MG63 (cell line): ENCODE results near the gene PLB1. TPM values are rescaled to one million over a fixed set of nuclear protein-coding genes. Genes with fewer than 3 reads are reported as not detected.

Experiments used
- DNase-seq: peaks from one replicate; pipeline ENCODE4 v3.0.0-alpha.2; 2020
- H3K27me3 ChIP-seq: fragments of 250-450 bp; sonication (Bioruptor Pico); 2 replicates; pipeline ENCODE4 v1.5.1; 2020; ENCODE audit warnings: mild to moderate bottlenecking, moderate library complexity
- H3K36me3 ChIP-seq: fragments of 250-450 bp; sonication (Bioruptor Pico); 2 replicates; pipeline ENCODE4 v1.5.1; 2020; ENCODE audit warnings: mild to moderate bottlenecking, moderate library complexity
- H3K4me3 ChIP-seq: fragments of 250-450 bp; sonication (Bioruptor Pico); 2 replicates; pipeline ENCODE4 v1.5.1; 2020; ENCODE audit warnings: mild to moderate bottlenecking, moderate library complexity
- H3K9me3 ChIP-seq: fragments of 250-450 bp; sonication (Bioruptor Pico); 2 replicates; pipeline ENCODE4 v1.5.1; 2020; ENCODE audit warnings: mild to moderate bottlenecking, moderate library complexity
- total RNA-seq: library from RNA; depleted of rRNA; stranded (reverse); fragments of >200 nt; shearing (Covaris generic); gene quantifications from 2 replicates; pipeline ENCODE4 v1.2.3, GENCODE V29; 2014; ENCODE audit warnings: low replicate concordance; rRNA removed

PLB1 gene, protein sequence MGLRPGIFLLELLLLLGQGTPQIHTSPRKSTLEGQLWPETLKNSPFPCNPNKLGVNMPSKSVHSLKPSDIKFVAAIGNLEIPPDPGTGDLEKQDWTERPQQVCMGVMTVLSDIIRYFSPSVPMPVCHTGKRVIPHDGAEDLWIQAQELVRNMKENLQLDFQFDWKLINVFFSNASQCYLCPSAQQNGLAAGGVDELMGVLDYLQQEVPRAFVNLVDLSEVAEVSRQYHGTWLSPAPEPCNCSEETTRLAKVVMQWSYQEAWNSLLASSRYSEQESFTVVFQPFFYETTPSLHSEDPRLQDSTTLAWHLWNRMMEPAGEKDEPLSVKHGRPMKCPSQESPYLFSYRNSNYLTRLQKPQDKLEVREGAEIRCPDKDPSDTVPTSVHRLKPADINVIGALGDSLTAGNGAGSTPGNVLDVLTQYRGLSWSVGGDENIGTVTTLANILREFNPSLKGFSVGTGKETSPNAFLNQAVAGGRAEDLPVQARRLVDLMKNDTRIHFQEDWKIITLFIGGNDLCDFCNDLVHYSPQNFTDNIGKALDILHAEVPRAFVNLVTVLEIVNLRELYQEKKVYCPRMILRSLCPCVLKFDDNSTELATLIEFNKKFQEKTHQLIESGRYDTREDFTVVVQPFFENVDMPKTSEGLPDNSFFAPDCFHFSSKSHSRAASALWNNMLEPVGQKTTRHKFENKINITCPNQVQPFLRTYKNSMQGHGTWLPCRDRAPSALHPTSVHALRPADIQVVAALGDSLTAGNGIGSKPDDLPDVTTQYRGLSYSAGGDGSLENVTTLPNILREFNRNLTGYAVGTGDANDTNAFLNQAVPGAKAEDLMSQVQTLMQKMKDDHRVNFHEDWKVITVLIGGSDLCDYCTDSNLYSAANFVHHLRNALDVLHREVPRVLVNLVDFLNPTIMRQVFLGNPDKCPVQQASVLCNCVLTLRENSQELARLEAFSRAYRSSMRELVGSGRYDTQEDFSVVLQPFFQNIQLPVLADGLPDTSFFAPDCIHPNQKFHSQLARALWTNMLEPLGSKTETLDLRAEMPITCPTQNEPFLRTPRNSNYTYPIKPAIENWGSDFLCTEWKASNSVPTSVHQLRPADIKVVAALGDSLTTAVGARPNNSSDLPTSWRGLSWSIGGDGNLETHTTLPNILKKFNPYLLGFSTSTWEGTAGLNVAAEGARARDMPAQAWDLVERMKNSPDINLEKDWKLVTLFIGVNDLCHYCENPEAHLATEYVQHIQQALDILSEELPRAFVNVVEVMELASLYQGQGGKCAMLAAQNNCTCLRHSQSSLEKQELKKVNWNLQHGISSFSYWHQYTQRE (N-terminal part only)
- not detected in 2 replicates for total RNA-seq

DNA sequence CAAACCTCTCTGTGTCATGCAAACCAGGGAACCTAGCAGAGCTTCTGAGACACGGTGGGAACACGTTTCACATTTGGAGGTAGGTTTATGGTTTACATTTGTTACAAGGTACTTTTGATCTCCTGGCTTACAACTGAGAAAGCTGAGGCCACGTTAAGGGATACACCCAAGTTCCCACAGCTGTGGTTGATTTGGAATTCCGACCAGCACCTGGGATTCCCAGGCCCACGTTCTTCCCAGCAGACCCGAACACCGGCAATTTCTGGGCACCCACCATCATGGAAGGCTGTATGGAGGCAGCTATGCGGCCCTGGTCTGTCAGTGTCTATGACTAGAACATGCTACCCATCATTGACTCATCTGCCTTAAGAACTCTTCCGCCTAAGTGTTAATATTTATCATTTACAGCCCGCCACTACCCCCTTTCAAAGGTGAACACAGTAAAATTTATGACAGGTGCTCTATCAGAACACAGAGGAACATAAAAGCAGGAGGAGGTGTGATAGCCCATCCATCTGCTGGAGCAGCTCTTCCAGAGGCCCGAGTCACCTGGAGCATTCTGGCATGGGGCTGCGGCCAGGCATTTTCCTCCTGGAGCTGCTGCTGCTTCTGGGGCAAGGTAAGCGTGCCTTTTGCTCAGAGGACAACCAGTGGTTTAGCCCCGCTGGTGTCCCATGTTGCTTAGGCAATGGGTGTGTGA is at the start of gene PLB1:
PLB1 (plus strand) TSS at position 510 of the 700 bp plus-strand sequence; CDS start at position 565, 55 bp downstream.
- no peaks in the 10 kb centered on the region for H3K36me3 ChIP-seq
- no peak for DNase-seq
- H3K27me3 ChIP-seq, result no peaks in the 10 kb centered on the region
- no peak within 1 kb of the TSS for H3K4me3 ChIP-seq
- H3K9me3 ChIP-seq, result no peaks in the 10 kb centered on the region

DNA sequence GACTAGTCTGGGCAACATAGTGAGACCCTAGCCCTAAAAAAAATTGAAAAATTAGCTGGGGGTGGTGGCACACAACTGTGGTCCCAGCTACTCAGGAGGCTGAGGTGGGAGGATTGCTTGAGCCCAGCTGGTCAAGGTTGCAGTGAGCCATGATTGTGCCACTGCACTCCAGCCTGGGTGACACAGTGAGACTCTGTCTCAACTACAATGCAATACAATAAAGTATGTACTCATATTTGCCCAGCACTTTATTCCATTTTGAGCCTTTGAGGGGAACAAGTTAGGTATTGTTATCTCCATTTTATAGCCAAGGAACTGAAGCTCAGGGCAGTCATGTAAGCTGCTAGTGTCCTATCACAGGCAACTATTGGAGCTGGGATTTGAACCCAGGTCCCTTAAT is 49.3 kb upstream of the PLB1 start:
- no peaks in the 10 kb centered on the region for H3K9me3 ChIP-seq
- DNase-seq, result no peak
- H3K4me3 ChIP-seq, result no peak overlapping the region

DNA sequence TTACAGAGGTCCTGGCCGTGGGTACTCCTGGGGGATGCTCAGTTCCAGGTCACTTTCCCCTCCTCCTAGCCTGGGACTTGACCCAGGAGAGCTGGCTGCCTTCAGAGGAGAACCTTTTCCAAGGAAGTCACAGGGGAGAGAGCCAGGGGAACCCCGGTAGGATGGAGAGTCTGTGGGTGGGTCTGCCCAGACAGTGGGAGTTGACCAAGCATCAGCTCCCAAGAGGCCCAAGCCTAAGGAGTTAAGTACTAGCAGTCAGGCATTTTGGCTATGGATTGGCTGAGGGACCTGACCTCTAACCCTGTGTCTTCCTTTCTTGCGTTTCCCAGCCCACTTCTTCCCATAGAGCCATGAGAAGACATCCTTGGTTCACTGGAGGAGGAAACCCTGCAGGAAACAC is 48.8 kb upstream of the PLB1 start:
- peak; percentile 42 for DNase-seq
- Histone ChIP-seq H3K27me3 (no peaks in the 10 kb centered on the region), H3K9me3 (no peaks in the 10 kb centered on the region), H3K4me3 (no peak overlapping the region), H3K36me3 (no peaks in the 10 kb centered on the region)

More for the DNA sequence above, 49.3 kb upstream of the PLB1 start:
- Histone ChIP-seq H3K27me3 (no peaks in the 10 kb centered on the region), H3K36me3 (no peaks in the 10 kb centered on the region)

DNA sequence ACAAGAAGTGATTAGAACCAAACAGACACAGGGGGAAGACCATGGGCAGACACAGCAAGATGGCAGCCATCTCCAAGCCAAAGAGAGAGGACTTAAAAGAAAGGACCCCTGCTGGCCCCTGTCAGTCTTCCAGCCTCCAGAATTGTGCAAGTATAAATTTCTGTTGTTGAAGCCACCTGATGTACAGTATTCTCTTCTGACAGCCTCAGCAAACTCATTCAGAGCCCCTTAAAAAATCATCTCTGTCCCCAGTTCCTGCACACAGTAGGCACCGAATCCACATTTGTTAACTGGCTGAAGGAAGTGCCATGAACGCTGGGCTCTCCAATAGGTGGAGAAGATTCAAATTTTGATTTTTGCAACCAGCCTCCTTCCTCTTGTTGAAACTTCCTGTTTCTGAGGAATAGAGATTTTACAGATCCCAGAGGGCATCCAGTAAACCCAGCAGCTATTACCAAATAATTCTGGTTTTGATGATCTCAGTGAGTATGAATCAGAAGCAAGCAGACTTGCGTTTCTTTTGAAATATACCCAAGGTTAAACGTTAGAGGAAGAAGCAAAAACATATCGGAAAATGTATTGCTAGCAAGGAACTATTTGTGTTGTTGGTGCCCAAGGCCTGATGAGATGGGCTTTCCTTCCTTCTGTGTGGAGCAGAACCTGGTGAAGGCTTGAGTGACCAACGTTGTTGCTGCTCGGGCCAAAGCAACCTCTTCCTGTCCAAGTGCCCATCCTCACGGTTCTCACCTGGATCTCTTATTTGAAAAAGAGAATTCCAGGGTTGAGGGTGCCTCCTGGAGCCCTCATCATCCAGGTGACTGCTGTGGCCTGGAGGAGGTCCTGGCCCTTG is 47.7 kb upstream of the PLB1 start:
- DNase-seq, result no peak
- Histone ChIP-seq H3K36me3 (no peaks in the 10 kb centered on the region), H3K9me3 (no peaks in the 10 kb centered on the region), H3K4me3 (no peak overlapping the region), H3K27me3 (no peaks in the 10 kb centered on the region)

DNA sequence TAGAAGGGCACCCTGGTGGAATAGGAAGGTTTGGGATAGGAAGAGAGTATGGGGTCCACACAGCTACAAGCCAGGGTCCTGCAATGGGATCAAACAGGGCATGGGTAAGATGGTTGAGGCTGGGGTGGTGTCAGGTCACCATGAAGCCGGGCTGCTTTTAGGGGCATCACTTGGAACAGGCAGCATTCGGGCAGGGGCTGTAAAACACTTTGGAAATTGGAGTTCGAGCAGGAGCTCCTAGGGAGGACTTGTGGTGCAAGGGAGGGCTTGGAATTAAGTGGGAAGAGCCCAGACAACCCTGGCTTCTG is 47.1 kb upstream of the PLB1 start:
- no peaks in the 10 kb centered on the region for H3K9me3 ChIP-seq
- DNase-seq, result no peak
- H3K36me3 ChIP-seq, result no peaks in the 10 kb centered on the region
- no peaks in the 10 kb centered on the region for H3K27me3 ChIP-seq
- no peak overlapping the region for H3K4me3 ChIP-seq

DNA sequence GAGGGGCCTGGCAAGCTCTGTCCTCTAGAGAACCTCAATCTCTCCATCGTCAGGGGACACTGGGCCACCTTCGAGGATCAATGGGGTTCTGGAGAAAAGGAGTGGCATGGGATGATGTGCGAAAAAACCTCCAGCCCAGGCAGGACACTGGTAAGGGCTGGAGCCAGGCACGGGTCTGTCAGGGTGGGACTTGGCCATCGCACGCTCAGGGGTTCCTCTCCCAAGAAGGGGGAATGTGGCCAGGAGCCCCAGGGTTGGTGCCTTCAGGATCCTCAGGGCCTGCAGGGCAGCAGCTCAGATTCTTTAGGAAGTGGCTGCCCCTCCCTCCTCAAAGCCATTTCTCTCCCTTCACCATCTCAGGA is 46.8 kb upstream of the PLB1 start:
- no peak overlapping the region for H3K4me3 ChIP-seq
- DNase-seq, result no peak
- H3K9me3 ChIP-seq, result no peaks in the 10 kb centered on the region
- no peaks in the 10 kb centered on the region for H3K36me3 ChIP-seq
- H3K27me3 ChIP-seq, result no peaks in the 10 kb centered on the region

DNA sequence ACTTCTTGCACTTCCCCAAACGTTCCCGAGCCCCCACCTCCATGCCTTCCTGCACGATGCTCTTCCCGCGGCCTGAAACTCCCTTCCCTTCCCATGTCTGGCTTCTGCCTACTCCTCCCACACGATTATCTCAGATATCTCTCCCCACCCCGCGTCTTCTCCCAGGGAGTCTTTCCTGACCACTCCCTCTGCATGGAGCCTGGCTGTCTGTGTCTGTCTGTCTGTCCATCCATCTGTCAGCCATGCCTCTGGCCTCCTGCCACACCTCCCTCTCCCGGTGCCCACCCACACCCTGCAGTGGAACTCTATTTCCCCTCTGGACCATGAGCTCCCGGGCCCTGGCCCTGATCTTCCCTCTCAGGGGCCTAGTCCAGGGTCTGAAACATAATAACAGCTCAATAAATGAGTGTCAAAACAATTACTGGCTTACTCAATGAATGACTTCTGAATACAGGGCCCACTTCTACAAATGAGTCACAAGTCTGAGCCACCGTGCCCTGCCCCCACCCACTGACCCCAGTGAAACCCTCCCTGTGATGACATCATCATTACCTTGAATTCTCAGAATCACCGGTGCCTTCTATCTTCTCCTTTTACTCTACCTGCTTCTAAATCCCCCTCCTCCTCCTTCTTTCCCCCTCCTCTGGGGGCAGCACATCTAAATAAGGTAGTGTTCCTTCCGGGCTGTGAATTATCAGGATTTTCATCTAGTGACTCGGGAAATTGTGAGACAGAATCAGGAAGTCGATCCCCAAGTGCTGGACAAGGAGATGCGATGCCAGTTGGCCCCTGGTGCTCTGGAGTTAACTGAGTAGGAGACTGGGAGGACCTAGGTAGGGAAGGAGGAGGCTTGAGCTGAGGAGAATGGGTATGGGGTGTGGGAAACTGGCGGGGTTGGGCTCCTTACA is 46.1 kb upstream of the PLB1 start:
- no peaks in the 10 kb centered on the region for H3K27me3 ChIP-seq
- H3K9me3 ChIP-seq, result no peaks in the 10 kb centered on the region
- peak; percentile 51 for DNase-seq
- no peak overlapping the region for H3K4me3 ChIP-seq
- H3K36me3 ChIP-seq, result no peaks in the 10 kb centered on the region

DNA sequence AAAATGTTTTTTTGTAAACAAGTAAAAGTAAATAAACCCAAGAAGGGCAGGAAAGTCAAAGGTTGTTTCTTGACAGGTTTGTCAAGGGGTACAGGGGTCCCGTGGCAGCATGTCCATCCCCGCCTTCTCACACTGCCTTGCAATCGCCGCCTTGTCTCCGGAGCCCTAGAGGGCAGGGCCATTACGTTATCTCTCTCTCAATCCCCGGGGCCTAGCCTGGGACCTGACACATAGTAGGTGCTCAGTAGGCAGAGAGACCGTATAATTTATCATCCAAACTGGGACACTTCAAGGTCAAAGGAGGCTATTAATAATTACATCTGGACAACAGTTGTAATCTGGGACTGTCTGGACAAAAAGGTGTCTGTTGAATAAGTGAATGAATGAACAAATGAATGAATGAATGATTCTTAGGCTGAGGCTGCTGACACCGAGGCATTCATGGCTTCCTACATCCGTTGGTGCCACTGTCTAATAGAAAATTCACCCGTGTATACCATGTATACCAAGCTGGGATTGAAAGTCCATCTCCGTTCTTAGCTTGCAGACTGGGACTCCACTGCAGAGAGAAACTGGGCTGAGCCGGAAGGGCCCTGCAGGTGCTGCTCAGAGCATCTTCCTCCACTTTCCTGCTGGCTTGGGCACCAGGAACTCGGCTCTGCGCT is 44.8 kb upstream of the PLB1 start:
- H3K4me3 ChIP-seq, result no peak overlapping the region
- DNase-seq, result no peak
- no peaks in the 10 kb centered on the region for H3K9me3 ChIP-seq
- H3K27me3 ChIP-seq, result no peaks in the 10 kb centered on the region
- no peaks in the 10 kb centered on the region for H3K36me3 ChIP-seq

DNA sequence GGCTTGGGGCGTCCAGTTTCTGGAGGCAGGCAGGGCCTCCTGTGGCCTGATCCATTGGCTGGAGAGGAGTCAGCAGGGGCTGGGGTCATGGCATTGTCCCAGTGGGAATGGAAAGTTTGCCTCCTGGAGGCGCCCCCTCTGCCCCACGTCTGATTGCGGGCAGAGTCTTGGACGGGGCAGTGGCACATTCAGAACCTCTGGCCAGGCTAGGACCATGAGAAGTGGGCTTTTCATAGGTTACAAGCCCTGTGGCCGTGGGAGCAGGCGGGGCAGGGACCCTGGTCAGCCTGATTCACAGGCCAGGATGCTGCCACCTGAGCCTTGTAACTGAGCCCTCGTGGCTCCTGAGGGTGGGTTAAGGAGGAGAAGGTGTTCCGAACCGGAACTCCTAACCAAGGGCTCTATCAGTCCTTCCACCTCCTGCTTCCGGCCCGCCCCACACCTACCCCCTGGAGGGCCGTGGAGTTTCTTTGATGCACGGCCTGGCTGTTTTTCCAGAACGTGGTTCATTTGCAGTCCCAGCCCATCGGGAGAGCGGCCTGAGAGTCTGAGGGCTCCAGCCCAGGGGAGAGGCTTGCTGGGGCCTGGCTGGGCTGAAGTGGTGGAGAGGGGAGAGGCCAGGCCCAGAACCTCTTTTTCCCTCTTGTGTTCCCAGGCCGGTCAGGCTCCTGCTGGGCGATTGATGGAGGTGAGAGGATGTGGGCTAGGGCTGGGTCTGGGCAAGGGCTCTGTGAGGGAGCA is 43.9 kb upstream of the PLB1 start:
- no peak overlapping the region for H3K4me3 ChIP-seq

DNA sequence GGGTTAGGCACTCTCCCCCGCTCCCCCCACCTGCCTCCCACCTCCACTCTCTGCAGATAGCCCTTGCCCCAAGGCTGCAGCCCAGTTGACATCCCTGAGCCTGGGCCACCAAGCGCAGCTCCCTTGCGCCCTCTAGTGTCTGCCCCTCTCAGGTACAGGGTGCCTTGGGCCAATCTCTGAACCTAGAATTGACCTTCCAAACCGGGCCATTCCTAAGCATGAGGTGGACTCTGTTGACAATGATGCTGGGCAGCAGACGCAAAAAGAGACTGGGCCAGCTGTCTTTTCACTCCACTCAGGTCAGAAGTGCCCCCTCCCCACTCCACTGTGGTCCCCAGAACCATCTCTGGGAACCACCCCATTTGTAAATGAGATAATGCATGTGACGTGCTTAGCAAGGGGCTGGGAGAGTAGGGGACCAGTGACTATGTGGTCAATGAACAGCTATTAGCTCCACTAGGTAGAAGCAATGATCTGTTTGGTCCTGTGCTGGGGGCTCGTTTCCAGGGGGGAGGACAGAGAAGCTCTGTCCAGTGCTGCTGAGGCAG is 43.3 kb upstream of the PLB1 start:
- DNase-seq, result peak; percentile 42
- no peak overlapping the region for H3K4me3 ChIP-seq
- no peaks in the 10 kb centered on the region for H3K27me3 ChIP-seq
- H3K9me3 ChIP-seq, result no peaks in the 10 kb centered on the region
- H3K36me3 ChIP-seq, result no peaks in the 10 kb centered on the region

More for the DNA sequence above, 43.9 kb upstream of the PLB1 start:
- no peak for DNase-seq
- H3K9me3 ChIP-seq, result no peaks in the 10 kb centered on the region
- no peaks in the 10 kb centered on the region for H3K27me3 ChIP-seq
- no peaks in the 10 kb centered on the region for H3K36me3 ChIP-seq

DNA sequence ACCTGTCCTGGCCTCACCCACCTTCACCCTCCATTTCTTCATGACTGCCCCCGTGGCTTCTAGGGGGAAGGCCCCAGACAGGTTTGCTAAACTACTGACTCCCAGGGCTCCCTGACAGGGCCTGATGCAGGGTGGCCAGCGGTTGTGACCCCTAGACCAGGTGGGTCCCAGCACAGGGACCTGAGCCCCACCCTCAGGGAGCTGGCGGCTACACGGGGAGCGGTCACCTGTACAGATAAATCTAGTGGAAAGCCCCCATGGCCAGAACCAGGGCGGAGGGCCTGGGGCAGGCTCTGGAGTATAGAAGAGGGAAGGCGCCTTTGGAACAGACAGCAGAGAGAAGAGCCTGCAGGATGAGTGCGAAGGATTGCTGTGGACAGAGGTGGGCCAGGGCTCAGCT is 42.5 kb upstream of the PLB1 start:
- H3K4me3 ChIP-seq, result no peak overlapping the region
- no peak for DNase-seq
- H3K27me3 ChIP-seq, result no peaks in the 10 kb centered on the region
- H3K9me3 ChIP-seq, result no peaks in the 10 kb centered on the region
- no peaks in the 10 kb centered on the region for H3K36me3 ChIP-seq

DNA sequence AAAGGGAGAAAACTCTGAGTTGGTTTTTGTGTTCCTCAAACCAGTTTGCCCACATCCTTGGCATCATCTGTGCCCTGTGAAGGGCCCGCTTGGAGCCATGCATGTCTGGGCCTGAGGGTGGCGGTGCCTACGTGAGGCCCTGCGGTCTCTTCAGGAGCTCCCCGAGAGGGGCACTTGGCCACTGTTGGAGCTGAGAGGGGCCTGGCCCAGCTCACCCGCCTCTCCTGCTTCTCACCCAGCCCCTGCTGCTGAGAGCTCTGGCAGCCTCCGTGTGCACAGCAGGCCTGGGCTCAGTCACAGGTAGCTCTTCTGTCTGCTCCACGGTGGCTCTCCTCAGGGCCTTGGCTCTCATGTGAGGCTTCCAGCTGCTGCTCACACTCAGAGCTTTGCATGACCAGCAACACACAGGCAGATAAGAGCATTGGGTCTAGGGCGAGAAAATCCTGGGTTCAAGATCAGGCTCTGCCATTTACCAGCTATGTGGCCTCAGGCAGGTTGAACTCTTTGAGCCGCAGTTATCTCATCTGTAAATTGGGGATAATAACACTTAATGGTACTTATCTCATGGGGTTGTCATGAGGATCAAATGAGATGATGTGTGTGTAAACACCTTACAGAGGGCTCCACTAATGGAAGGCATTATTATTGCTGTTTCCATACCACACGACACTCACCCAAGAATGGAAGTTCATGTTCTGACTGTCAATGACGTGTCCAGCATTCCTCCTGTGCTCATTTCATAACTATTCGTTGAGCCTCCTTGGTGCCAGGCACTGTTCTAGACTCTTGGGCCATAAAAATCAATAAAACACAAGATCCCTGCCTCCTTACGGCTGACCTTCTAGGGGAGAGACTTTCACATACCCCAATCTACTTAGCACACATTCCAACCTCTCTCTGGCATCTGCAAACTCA is 41.6 kb upstream of the PLB1 start:
- no peak overlapping the region for H3K4me3 ChIP-seq
- DNase-seq, result no peak
- no peaks in the 10 kb centered on the region for H3K9me3 ChIP-seq
- no peaks in the 10 kb centered on the region for H3K27me3 ChIP-seq
- H3K36me3 ChIP-seq, result no peaks in the 10 kb centered on the region

DNA sequence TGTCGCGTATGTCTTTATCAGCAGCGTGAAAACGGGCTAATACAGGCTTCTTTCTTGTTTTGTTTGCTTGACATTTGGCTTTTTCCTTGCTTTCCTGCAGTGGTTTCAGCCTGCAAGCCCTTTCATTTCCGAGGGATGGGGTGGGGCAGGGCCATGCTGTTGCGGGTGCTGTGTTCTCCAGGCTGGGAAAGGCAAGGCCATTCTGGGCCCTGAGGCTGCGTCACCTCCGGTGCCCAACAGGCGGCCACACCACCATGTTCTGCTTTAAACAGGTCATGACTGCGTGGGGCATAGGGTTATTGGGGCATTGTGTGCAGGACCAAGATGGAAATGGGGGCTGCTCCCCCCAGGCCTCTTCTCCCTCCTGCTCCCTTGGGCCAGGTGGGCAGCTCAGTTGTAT is 38.6 kb upstream of the PLB1 start:
- no peaks in the 10 kb centered on the region for H3K27me3 ChIP-seq
- no peak for DNase-seq
- H3K36me3 ChIP-seq, result no peaks in the 10 kb centered on the region
- H3K4me3 ChIP-seq, result no peak overlapping the region
- H3K9me3 ChIP-seq, result no peaks in the 10 kb centered on the region
